ENCODE results near the gene FGF12. TPM values are rescaled to one million over a fixed set of nuclear protein-coding genes. Genes with fewer than 3 reads are reported as not detected.

Gene FGF12
- total and polyA plus RNA-seq, 2 of the 13 experiments (the other 11 are each of a cell fraction or from before 2014, with no cell fraction given): 0.07 TPM; not detected in 1

DNA sequence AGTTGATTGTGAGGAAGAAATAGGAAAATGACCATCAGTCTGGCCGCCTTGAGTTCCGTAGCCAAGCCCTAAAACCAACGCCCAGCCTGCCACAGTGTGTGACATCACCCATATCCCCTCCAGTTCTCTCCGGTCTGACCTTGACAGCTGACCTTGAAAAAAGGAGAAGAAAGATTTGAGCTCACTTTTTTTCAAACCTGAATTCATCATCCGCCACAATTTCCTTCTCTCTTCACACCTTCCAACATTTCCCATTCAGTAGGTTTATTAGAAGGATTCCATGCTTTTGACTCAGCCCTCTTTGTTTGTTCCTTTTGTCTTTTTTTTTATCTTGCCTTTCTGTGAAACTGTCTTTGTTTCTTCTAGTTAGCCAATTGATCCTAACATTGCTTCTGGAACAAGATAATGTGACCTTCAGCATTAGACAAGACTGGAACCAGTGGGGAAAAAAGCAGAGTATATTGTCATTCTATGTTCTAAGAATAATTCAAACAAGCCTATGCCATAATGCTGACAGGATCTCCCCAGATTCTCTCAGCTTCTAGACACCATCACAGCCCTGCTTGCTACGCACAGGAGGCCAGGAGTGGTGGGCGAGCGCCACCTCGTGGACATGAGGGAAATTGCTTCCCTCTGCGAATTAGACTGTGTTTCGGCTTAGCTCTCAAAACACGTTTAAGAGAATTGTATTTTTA is 283.1 kb downstream of the FGF12 start:
- Histone ChIP-seq H4K20me1 (ENCODE audit: insufficient read depth, low read length) (no peaks in the 10 kb centered on the region), H3K4me1 (ENCODE audit: insufficient read depth, low read length) (no peaks in the 10 kb centered on the region), H3K4me3 (replicated peaks in 1 of 3; ENCODE audit: insufficient read depth in 1 of 3, low read depth in 2 of 3, low read length in 3 of 3) (no peak overlapping the region), H2AFZ (ENCODE audit: low read length) (no peak overlapping the region), H3K27ac (ENCODE audit: extremely low read length, insufficient read depth, low read length) (no peak overlapping the region), H3K27me3 (ENCODE audit: control insufficient read depth in 1 of 2, insufficient read depth in 2 of 2, low read length in 2 of 2) (no peaks in the 10 kb centered on the region), H3K79me2 (ENCODE audit: insufficient read depth, low read length) (no peaks in the 10 kb centered on the region), H3K4me2 (ENCODE audit: low read depth, low read length) (no peak overlapping the region), H3K9ac (ENCODE audit: insufficient read depth, low read depth, low read length) (no peak overlapping the region), H3K9me3 (ENCODE audit: low read length) (no peaks in the 10 kb centered on the region), H3K36me3 (replicated peaks in 1 of 2; ENCODE audit: control insufficient read depth in 1 of 2, insufficient read depth in 2 of 2, low read length in 2 of 2) (no peaks in the 10 kb centered on the region)
- no TSS peak for BruUV-seq (replicated peaks)
- CTCF ChIA-PET (ENCODE audit: low intra/inter-chr PET ratio, low total read pairs): interaction anchor here (0.7 to 2.5 kb wide), 3 partner anchors 256 to 1027 kb away, joined by 4 to 22 read pairs (median 16); no protein-coding TSS in a partner anchor
- in situ Hi-C loops (cut with HindIII; ENCODE audit: extremely low pct_ligation_motif_present, low pct_unique_long_range_greater_than_20kb): loop anchor here (5.0 to 10.0 kb wide), 2 partner anchors 257 to 1029 kb away; no protein-coding TSS in a partner anchor
- ATAC-seq: peak; percentile 95
- intact Hi-C loops (cut with micrococcal nuclease; ENCODE audit: unreplicated experiment): loop anchor here (1.0 kb wide), 4 partner anchors 206 to 1027 kb away; no protein-coding TSS in a partner anchor
- TF ChIP-seq ZNF879 (CRISPR knock-in tag; IDR thresholded peaks at IDR 0.05): no peak
- TF ChIP-seq CTCF (CRISPR knock-in tag; IDR thresholded peaks at IDR 0.05): peak; percentile 95
- TF ChIP-seq KDM2A (CRISPR knock-in tag; IDR thresholded peaks at IDR 0.05; ENCODE audit: borderline replicate concordance, low read depth): peak; percentile 47; the same call in 1 of the 2 replicates
- peak; percentile 97 for TF ChIP-seq STAG1 (CRISPR knock-in tag; IDR thresholded peaks at IDR 0.05)
- peak; percentile 32 for TF ChIP-seq ZFP36 (IDR thresholded peaks at IDR 0.05; ENCODE audit: borderline replicate concordance, low read depth, low read length, partially characterized antibody)
- 0 out of 2 replicates have a peak, but pooled peaks have one; percentile 2 for TF ChIP-seq MAFF (IDR thresholded peaks at IDR 0.05; ENCODE audit: low read depth, low read length)
- peak; percentile 78 for TF ChIP-seq SMC3 (IDR thresholded peaks at IDR 0.05; ENCODE audit: low read length)
- no peak for TF ChIP-seq MIER3 (CRISPR knock-in tag; IDR thresholded peaks at IDR 0.05; ENCODE audit: borderline replicate concordance)
- TF ChIP-seq HHEX (CRISPR knock-in tag; IDR thresholded peaks at IDR 0.05): no peak
- peak; percentile 74 for TF ChIP-seq RAD21 (CRISPR knock-in tag; IDR thresholded peaks at IDR 0.05)
- TF ChIP-seq SUZ12 (IDR thresholded peaks at IDR 0.05; ENCODE audit: low read depth, low read length): no peak
- 0 out of 4 replicates have a peak, but pooled peaks of 1 of the 2 experiments have one; percentile 0 for TF ChIP-seq MAFK (conservative IDR thresholded peaks at IDR 0.05 in 1 of 2, IDR thresholded peaks at IDR 0.05 in 1 of 2; ENCODE audit: low read length in 2 of 2)
- 9% methylated on average over 10 of the region's 12 CpGs for WGBS (ENCODE audit: low lambda C conversion rate)
- POLR2A ChIA-PET: no interaction called here
- FAIRE-seq: peak; percentile 72
- DNase-seq (ENCODE audit: low spot score): peak; percentile 24

Measured in HepG2 (cell line).